Body of pancreas (tissue), 4 donors: ENCODE measurements around the gene ECM2.

Source experiments
- POLR2A ChIP-seq, 3 donors: fragments of 450-650 bp; IDR thresholded peaks; one replicate each; pipeline ENCODE4 v1.6.1; 2016; ENCODE audit warnings: antibody characterized with exemption in 3 of 3, mild to moderate bottlenecking in 2 of 3
- TF ChIP-seq, protein P1 (sequence below), 7 experiments: fragments of 450-650 bp in 4 of 7; fragments of 200-600 bp in 3 of 7; sonication (generic) in 3 of 7; IDR thresholded peaks; one replicate each; pipeline ENCODE4 v1.5.1; 2016 to 2019; ENCODE audit warnings: antibody characterized with exemption in 7 of 7

DNA sequence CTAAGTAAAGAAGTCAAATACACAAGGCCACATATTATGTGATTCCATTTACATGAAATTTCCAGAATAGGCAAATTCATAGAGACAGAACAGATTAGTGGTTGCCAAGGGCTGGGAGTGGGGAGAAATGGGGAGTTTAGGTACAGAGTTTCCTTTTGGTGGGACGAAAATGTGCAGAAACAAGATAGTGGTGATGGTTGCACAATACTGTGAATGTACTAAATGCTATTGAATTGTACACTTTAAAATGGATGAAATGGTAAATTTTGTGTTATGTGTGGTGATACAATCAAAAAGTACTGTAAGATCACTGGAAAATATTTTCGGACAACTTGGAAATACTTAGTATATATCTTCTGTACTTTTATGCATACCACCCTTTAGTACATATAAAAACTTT lies 15.0 kb downstream of the ECM2 start:
- TF ChIP-seq, protein P1, sequence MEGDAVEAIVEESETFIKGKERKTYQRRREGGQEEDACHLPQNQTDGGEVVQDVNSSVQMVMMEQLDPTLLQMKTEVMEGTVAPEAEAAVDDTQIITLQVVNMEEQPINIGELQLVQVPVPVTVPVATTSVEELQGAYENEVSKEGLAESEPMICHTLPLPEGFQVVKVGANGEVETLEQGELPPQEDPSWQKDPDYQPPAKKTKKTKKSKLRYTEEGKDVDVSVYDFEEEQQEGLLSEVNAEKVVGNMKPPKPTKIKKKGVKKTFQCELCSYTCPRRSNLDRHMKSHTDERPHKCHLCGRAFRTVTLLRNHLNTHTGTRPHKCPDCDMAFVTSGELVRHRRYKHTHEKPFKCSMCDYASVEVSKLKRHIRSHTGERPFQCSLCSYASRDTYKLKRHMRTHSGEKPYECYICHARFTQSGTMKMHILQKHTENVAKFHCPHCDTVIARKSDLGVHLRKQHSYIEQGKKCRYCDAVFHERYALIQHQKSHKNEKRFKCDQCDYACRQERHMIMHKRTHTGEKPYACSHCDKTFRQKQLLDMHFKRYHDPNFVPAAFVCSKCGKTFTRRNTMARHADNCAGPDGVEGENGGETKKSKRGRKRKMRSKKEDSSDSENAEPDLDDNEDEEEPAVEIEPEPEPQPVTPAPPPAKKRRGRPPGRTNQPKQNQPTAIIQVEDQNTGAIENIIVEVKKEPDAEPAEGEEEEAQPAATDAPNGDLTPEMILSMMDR (IDR thresholded peaks at IDR 0.05): no peak
- TF ChIP-seq POLR2A (IDR thresholded peaks at IDR 0.05): no peak
